Adipocyte (in vitro differentiated cells): Measurements from ENCODE around the gene ROGDI.

Experiments used
- DNase-seq: peaks from one replicate; pipeline ENCODE4 v3.0.0-alpha.2; 2015; ENCODE audit warnings: low read depth
- H3K27me3 ChIP-seq: replicated peaks from 2 replicates; pipeline ENCODE4 v1.7.0; 2013; ENCODE audit warnings: mild to moderate bottlenecking, low read length, moderate library complexity; ENCODE audit not compliant: control insufficient read depth, insufficient read depth
- H3K36me3 ChIP-seq: 2 replicates; pipeline ENCODE4 v1.7.0; 2013; ENCODE audit warnings: low read length, mild to moderate bottlenecking, moderate library complexity; ENCODE audit not compliant: control insufficient read depth, insufficient read depth, severe bottlenecking
- H3K4me1 ChIP-seq: 2 replicates; pipeline ENCODE4 v1.7.0; 2013; ENCODE audit warnings: mild to moderate bottlenecking, low read length, moderate library complexity; ENCODE audit not compliant: control insufficient read depth, insufficient read depth
- H3K4me3 ChIP-seq: 2 replicates; pipeline ENCODE4 v1.7.0; 2013; ENCODE audit warnings: mild to moderate bottlenecking, low read length, moderate library complexity
- H3K9ac ChIP-seq: 2 replicates; pipeline ENCODE4 v1.7.0; 2013; ENCODE audit warnings: mild to moderate bottlenecking, low read length, moderate library complexity
- H3K9me3 ChIP-seq: 2 replicates; pipeline ENCODE4 v1.7.0; 2013; ENCODE audit warnings: mild to moderate bottlenecking, low read length, moderate library complexity; ENCODE audit not compliant: control insufficient read depth

Gene ROGDI

DNA sequence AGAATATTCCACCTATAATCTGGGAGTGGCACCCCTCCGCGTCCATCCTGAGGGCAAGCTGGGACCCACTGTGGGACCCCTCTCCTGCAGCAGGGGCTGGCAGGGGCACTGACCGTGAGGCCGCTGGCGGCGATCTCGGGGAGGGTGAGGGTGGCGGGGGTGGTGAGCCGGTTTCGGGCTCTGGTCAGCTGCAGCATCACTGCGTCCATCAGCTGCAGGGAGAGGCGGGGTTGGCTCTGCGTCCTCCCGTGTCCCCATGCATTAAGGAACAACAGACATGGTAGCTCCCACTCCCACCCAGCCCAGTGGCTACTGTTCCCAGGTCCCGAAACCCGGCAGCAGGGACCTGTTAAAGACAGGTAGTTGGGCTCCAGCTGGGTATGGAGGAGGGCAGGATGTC is 4.0 kb downstream of the ROGDI start:
- DNase-seq, result no peak

DNA sequence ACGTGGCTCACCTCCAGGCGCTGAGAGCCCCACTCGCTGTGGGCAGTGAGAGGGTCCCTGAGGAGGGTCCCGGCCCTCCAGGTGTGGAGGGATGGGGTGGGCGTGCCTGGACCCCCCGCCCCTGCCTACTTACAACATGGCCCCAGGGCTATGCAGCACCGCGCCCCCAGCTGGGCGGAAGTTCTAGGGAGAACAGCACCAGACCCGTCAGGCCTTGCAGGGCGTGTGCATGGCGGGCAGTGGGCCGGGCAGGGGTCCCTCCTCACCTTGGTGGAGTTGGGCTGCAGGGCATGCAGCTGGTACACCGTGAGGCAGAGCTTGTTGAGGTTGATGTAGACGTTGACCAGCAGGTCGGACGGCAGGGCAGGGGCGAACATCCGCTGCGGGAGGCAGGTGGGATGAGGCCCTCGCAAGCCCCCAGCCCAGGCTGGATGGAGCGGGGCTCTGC is 4.6 kb downstream of the ROGDI start:
- no peak for DNase-seq
- peaks cover 6% of the 10 kb centered on the region for H3K4me1 ChIP-seq

More for the DNA sequence above, 4.0 kb downstream of the ROGDI start:
- Histone ChIP-seq H3K9me3 (no peaks in the 10 kb centered on the region), H3K4me3 (no peak overlapping the region), H3K4me1 (peaks cover 10% of the 10 kb centered on the region), H3K9ac (no peak overlapping the region), H3K36me3 (no peaks in the 10 kb centered on the region), H3K27me3 (no peaks in the 10 kb centered on the region)

DNA sequence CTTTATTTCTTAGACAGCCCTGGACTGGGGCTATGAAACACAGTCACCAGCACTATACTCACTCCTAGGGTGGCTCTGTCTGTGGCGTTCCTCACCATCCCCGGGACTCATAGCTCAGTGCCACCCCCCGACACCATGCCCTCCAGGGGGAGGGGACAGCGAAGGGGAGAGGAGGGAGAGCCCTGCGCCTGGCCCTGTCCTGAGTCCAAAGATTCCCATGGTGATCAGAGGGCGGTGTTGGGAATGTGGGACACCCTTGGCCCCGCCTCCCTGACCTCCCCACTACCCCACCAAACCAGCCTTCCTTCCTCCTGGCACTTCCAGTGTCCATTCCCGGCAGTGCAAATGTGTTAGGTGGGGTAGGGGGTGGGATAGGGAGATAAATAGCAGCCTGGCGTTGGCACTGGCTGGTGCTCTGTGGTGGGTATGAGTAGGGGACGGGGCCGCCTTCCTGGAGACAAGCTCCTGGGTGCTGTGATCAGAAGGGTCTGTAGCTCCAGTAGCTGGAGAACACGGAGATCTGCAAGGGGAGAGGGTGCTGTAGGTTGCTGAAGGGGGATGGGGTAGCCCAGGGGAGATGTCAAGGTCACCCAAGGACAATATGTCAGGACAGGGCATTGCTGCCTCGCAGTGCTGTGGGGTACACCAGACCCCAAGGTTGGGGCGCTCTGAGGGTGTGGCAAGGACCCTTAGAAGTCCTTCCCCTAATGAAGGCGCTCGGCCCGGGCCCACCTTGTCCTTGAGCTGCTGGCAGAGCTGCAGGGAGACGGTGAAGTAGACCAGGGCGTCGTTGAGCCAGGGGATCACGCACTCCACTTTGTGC is 5.2 kb downstream of the ROGDI start:
- peaks cover 6% of the 10 kb centered on the region for H3K4me1 ChIP-seq
- H3K9me3 ChIP-seq, result no peaks in the 10 kb centered on the region
- no peaks in the 10 kb centered on the region for H3K36me3 ChIP-seq
- H3K4me3 ChIP-seq, result no peak overlapping the region
- no peaks in the 10 kb centered on the region for H3K27me3 ChIP-seq
- no peak for DNase-seq
- H3K9ac ChIP-seq, result no peak overlapping the region

More for the DNA sequence above, 4.6 kb downstream of the ROGDI start:
- Histone ChIP-seq H3K9me3 (no peaks in the 10 kb centered on the region), H3K9ac (no peak overlapping the region), H3K4me3 (no peak overlapping the region), H3K36me3 (no peaks in the 10 kb centered on the region), H3K27me3 (no peaks in the 10 kb centered on the region)

DNA sequence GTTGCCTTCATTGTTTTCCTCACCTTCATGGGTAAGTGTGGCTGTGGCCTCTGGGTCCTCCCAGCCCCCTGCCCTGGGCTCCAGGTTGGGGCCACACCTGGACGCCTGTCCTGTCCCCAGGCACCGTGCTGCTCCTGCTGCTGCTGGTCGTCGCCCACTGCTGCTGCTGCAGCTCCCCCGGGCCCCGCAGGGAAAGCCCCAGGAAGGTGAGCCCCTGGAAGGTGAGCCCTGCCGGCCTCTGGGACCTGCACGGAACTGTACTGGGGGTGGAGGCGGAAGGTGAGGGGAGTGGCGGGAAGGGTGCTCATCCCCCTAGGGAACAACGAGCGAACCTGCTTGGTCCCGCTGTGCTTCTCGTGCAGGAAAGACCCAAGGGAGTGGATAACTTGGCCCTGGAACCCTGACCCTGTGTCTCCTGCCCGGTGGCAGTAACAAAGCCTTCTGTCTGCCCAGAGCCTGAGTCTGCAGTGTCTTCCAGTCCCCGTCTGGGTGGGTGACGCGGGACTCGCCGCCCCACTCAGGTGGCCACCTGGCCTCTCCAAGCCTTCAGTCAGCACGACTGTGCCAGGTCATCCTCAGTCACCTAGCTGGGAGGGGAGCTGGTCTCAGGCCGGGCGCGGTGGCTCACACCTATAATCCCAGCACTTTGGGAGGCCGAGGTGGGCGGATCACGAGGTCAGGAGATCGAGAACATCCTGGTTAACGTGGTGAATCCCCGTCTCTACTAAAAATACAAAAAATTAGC is 6.4 kb downstream of the ROGDI start:
- no peak overlapping the region for H3K4me3 ChIP-seq
- no peak for DNase-seq
- H3K4me1 ChIP-seq, result no peaks in the 10 kb centered on the region
- H3K36me3 ChIP-seq, result no peaks in the 10 kb centered on the region
- no peak overlapping the region for H3K9ac ChIP-seq
- H3K9me3 ChIP-seq, result no peaks in the 10 kb centered on the region
- H3K27me3 ChIP-seq, result peaks cover 4% of the 10 kb centered on the region

DNA sequence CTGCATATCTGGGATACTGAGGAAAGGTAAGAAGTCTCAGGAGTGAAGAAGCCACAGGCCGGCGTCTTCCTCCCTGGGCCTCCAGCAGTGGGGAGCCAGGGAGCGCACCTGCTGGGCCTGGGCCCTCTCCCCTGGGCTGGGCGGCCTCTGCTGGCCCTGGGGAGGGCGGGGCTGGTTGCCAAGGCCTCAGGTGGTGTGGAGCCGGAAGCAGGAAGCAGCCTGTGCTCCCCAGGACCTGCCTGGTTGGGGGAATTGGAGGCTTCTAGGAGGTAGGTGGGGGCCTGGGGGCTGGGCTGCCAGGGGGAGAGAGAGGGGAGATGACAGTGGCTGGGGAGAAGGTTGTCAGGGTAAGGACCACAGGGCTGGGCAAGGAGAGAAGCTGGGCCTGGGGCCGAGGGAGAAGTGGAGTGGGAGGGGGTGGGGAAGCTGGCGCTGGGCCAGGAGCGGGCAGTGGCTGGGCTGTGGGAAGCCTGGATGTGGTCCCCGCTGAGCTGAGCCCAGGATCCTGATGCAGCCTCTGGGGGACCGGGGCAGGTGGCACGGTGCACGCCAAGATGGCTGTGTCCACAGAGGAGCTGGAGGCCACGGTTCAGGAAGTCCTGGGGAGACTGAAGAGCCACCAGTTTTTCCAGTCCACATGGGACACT is 7.1 kb downstream of the ROGDI start, which contains the start of gene SMIM22:
Gene SMIM22 (plus strand): TSS at position 189 of the 647 bp plus-strand sequence. CDS start 366 bp downstream, at position 555.
- peaks cover 9% of the 10 kb centered on the region for H3K27me3 ChIP-seq
- H3K9ac ChIP-seq, result no peak within 1 kb of the TSS
- no peak within 1 kb of the TSS for H3K4me3 ChIP-seq
- H3K4me1 ChIP-seq, result no peaks in the 10 kb centered on the region
- no peak for DNase-seq
- no peaks in the 10 kb centered on the region for H3K36me3 ChIP-seq
- no peaks in the 10 kb centered on the region for H3K9me3 ChIP-seq

DNA sequence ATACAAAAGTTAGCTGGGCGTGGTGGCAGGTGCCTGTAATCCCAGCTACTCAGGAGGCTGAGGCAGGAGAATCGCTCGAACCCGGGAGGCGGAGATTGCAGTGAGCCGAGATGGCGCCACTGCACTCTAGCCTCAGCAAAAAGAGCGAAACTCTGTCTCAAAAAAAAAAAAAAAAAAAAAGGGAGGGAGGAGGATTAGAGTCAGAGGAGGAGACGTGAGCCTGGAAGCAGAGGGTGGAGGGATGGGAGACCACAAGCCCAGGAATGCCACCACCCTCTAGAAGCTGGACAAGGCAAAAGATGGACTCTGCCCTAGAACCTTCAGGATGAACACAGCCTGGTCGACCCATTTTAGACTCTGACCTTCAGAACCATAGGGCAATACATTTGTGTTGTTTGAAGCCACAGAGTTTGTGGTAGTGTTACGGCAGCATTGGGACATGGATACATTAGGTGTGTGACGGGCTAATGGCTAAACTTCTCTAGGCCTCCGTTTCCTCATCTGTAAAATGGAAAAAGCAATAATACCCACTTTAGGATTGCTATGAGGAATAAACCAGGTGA is 9.4 kb downstream of the ROGDI start:
- Histone ChIP-seq H3K36me3 (no peaks in the 10 kb centered on the region), H3K4me3 (no peak overlapping the region), H3K4me1 (no peaks in the 10 kb centered on the region), H3K9me3 (no peaks in the 10 kb centered on the region), H3K9ac (no peak overlapping the region), H3K27me3 (peaks cover 22% of the 10 kb centered on the region)
- DNase-seq, result no peak

DNA sequence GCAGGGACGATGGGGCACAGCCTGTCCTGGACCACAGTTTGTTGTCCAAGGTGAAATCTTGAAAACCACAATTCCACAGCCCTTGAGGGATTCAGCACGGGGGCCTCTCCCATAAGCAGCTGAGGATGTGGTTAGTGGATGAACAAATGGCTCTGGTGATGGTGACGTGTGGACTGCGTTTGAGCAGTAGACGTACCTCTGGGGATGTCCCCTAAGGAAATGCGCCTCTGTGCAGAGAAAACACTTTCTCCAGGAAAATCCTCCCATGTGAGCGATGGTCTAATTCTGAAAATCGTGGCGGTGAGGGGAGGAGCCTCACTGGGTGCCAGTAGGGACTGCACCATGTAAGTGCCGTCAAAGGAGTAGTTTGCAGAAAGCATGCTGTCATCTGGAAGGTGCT is 11.6 kb downstream of the ROGDI start:
- H3K4me3 ChIP-seq, result no peak overlapping the region
- H3K27me3 ChIP-seq, result peaks cover 22% of the 10 kb centered on the region
- no peaks in the 10 kb centered on the region for H3K9me3 ChIP-seq
- H3K4me1 ChIP-seq, result no peaks in the 10 kb centered on the region
- H3K36me3 ChIP-seq, result no peaks in the 10 kb centered on the region
- H3K9ac ChIP-seq, result no peak overlapping the region
- DNase-seq, result no peak

DNA sequence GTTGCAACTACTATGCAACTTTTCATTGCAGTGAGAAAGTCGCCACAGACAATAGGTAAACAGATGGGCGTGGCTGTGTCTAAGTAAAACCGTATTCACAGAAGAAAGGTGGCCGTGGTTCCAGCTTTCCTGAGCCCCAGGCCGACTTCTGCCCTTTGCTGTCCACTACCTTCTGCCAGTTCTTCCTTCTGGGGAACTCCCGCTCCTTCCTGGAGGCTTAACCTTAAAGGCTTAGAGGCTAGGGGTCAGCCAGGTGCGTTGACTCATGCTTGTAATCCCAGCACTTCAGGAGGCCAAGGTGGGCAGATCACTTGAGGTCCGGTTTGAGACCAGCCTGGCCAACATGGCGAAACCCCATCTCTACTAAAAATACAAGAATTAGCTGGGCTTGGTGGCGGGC is 12.2 kb downstream of the ROGDI start:
- Histone ChIP-seq H3K27me3 (peaks cover 22% of the 10 kb centered on the region), H3K36me3 (no peaks in the 10 kb centered on the region), H3K4me3 (no peak overlapping the region), H3K4me1 (no peaks in the 10 kb centered on the region), H3K9ac (no peak overlapping the region), H3K9me3 (no peaks in the 10 kb centered on the region)
- DNase-seq, result no peak

DNA sequence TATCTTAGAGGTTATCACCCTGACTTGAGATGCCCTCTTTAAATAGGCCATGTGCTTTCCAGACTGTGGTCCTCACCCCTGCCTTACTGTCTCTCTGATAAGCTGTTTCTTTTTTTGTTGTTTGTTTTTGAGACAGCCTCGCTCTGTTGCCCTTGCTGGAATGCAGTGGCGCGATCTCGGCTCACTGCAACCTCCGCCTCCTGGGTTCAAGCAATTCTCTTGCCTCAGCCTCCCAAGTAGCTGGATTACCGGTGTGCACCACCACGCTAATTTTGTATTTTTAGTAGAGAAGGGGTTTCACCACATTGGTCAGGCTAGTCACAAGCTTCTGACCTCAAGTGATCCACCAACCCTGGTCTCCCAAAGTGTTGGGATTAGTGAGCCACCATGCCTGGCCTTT is 13.5 kb downstream of the ROGDI start:
- Histone ChIP-seq H3K9me3 (no peaks in the 10 kb centered on the region), H3K36me3 (no peaks in the 10 kb centered on the region), H3K27me3 (peaks cover 22% of the 10 kb centered on the region), H3K4me1 (no peaks in the 10 kb centered on the region), H3K9ac (no peak overlapping the region), H3K4me3 (no peak overlapping the region)
- no peak for DNase-seq

DNA sequence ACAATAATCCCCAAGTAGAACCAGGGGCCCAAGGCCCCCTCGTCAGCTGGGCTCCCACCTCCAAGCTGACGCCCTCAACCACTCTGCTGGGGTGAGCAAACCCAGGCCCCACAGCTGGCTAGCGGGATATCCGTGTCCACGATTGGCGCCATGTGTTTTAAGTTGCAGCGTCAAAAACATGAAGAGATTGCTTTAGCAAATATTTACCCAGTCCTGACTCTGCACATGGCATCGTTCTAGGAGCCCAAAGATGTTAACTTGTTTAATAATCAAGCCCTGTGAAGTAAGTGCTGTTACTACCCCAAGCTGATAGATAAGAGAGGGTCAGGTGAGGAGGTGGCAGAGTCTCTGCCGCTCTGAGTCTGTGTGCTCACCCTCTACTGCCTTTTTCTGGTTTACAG is 13.9 kb downstream of the ROGDI start:
- Histone ChIP-seq H3K36me3 (no peaks in the 10 kb centered on the region), H3K4me1 (no peaks in the 10 kb centered on the region), H3K9me3 (no peaks in the 10 kb centered on the region), H3K9ac (no peak overlapping the region), H3K27me3 (peaks cover 22% of the 10 kb centered on the region), H3K4me3 (no peak overlapping the region)
- DNase-seq, result no peak
